Eye (tissue), 1 donor: ENCODE data around the gene C5AR2.
"Not testable (repeated sequence)": the region's sequence is repeated elsewhere in the genome, so short reads cannot be mapped to it uniquely, and the experiment has no call there.

Source experiments
- DNase-seq: peaks from one replicate; pipeline ENCODE4 v3.0.0-alpha.2; 2015

The C5AR2 gene

DNA sequence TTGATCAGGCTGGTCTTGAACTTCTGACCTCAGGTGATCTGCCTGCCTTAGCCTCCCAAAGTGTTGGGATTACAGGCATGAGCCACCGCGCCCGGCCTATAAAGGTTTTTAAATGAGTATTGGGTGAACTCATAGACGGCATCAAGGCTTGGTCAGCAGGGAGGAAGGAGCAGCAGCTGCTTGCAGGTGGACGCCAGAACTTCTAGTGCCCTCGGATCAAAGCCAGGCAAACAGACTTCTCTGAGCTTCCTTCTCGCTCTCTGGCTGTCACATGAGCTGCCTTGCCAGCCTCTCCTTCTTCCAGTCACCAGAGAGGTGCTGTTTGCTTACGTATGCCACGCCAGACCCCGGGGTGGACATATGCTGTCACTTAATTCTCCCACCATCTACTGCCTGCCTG lies 33.5 kb downstream of the C5AR2 start:
- DNase-seq, result not testable (repeated sequence)

- peak; percentile 41 for DNase-seq
Measured at GRCh38 chr19:47370045-47370611, 38.2 kb downstream of the C5AR2 start.

- no peak for DNase-seq
Measured at GRCh38 chr19:47371261-47371660, 39.3 kb downstream of the C5AR2 start.

DNA sequence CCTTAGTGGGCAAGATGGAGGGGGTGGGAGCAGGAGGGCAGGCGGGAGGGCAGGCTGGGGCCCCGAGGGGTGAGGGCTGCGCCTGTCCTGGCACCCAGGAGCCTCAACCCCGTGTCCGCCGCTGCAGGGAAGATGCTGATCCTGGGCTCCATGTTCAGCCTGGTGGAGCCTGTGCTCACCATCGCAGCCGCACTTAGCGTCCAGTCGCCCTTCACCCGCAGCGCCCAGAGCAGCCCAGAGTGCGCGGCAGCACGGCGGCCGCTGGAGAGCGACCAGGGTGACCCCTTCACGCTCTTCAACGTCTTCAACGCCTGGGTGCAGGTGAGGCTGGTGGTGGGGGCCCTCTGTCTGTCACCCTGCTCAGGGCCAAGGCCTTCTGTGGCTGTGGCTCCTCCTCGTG lies 40.6 kb downstream of the C5AR2 start:
- no peak for DNase-seq

GRCh38 chr19:47373246-47374240 lies 41.6 kb downstream of the C5AR2 start:
- DNase-seq, result no peak

DNA sequence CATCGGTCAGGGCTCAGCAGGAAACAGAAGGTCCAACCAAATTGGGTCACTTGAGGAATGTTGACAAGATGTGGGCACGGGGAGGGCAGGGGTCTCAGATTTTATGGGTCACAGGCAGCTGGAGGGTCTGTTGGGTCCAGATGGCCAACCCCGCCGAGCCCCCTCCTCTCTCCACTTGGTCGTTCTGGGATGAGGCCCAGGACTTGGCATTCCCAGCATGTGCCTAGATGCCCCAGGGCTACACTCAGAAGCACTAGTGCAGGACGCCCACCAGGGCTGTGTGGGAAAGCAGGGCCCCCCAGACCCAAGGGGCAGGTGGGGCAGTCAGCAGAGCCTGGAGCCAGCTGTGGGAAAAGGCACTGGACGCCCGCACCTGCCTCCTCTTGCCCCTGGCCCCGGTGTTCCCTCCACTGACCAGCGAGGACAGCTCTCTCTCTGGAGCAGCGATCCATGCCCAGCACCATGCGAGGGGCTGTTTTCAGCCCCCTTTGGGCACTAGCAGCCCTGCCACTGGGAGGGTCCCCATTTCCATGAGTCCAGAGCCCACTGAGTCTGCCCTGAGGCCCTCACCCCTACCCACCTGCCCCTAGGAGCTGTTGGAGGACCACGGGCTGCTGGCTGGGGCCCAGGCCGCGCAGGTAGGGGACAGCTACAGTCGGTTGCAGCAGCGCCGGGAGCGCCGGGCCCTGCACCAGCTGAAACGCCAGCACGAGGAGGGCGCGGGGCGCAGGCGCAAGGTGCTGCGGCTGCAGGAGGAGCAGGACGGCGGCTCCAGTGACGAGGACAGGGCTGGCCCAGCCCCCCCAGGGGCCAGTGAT lies 43.1 kb downstream of the C5AR2 start:
- DNase-seq, result no peak

GRCh38 chr19:47375694-47376588 lies 44.0 kb downstream of the C5AR2 start:
- no peak for DNase-seq

DNA sequence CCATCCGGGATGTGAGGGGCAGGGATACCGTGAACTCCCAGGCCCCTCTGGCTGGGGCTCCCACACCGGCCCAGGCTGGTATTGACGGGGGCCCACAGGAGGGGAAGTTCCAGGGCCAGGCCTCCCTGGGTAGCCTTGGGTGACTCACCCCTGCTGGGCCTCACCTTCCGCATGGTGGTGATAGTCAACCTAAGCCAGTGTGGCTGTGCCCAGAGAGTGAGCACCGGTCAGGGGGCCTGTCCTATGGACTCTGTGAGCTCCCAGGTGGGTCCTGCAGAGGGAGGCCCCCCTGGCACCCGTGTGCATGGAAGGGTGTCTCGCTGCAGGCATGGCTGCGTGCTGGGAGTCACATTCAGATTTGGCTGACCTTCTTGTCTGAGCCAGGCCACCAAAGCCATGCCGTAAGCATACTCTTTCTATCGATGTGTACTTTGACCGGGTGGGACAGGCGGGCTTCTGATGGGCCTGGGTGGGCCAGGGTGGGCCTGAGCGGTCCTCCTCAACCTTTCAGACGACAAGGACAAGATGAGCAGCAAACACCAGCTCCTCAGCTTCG lies 44.7 kb downstream of the C5AR2 start:
- no peak for DNase-seq

GRCh38 chr19:47377208-47377701 lies 45.3 kb downstream of the C5AR2 start:
- no peak for DNase-seq

DNA sequence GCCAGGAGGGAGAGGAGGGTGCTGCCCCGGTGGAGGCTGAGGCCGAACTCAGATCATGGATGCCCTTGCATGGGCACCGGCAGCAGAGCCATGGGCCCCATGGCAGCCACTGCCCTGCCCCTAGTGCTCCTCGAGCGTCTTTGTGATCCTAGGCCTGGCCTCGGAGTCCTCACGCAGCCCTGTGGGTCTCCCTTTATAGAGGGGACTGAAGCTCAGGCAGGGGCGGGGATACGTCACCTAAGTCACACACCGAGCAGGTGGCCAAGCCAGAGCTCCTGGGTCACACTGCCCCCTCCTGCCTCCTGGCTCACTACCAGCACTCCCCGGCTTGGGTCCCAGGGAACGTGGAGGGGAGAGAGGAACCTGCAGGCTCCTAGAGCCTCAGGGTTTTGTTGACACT lies 45.8 kb downstream of the C5AR2 start:
- no peak for DNase-seq

DNA sequence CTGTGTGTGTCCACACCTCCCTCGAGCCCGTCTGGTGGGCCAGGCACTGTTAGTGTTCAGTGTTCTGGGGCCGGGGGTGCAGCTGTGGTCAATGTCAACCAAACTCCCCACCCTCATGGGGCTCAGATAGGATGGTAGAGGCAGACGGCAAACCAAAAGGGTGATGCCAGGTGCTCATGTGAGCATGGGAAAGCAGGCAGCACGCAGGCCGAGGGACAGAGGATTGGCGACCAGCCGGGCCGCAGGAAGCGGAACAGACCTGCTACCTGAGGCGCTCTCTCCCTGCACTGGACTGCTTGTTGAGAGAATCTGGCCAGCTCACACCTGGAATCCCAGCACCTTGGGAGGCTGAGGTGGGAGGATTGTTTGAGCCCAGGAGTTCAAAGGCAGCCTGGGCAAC lies 46.3 kb downstream of the C5AR2 start:
- DNase-seq, result no peak

DNA sequence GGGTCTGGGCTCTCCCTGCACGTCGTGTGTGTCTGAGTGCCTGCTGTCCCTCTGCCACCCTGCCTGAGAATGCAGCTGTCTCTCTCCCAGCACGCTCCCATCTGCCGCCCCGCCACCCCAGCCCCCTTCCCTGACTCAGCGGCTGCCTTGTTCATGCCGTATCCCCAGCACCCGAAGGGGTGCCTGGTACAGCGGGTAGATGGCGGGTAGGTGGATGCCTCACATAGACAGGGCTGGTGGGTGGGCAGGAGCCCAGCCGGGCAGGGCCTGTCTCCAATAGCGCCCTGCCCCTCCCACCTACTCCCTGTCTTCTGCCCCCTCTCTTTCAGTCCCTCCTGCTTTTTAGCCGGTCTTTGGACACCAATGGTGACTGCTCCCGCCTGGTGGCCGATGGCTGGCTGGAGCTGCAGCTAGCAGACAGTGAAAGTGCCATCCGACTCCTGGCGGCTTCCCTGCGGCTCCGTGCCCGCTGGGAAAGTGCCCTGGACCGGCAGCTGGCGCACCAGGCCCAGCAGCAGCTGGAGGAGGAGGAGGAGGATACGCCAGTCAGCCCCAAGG lies 47.5 kb downstream of the C5AR2 start:
- DNase-seq, result peak; percentile 55

DNA sequence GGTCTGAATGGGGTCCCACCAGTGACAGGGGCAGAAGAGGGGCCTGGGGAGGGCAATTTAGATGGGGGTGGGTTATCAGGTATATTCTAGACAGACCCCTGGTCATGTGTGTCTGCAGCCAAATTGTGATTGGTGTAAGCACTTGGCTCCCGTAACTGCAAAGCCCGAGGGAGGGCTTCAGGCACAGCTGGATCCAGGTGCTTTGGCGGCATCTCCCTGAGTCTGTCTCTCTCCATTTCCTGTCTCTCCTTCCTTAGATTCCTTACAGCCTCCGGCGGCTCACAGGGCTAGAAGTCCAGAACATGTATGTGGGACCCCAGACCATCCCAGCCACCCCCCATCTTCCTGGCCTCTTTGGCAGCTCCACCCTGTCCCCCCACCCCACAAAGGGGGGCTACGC lies 48.6 kb downstream of the C5AR2 start:
- DNase-seq, result no peak

GRCh38 chr19:47381121-47381520 lies 49.1 kb downstream of the C5AR2 start:
- no peak for DNase-seq

- DNase-seq, result no peak
Measured at GRCh38 chr19:47381653-47382279, 49.8 kb downstream of the C5AR2 start.

- not testable (repeated sequence) for DNase-seq
Measured at GRCh38 chr19:47383890-47384289, 51.9 kb downstream of the C5AR2 start.

DNA sequence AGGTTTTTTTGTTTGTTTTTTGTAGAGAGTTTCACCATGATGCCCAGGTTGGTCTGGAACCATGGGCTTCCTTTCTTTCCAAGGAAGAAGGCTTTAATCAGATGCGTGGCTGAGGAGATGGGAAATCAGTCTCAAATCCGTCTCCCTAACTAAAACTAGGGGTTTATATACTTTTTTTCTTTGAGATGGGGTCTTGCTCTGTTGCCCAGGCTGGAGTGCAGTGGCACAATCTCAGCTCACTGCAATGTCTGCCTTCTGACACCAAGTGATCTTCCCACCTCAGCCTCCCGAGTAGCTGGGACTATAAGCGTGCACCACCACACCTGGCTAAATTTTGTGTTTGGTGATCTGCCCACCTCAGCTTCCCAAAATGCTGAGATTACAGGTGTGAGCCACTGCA lies 52.6 kb downstream of the C5AR2 start:
- DNase-seq, result not testable (repeated sequence)

- DNase-seq, result not testable (repeated sequence)
Measured at GRCh38 chr19:47386582-47386981, 54.6 kb downstream of the C5AR2 start.

DNA sequence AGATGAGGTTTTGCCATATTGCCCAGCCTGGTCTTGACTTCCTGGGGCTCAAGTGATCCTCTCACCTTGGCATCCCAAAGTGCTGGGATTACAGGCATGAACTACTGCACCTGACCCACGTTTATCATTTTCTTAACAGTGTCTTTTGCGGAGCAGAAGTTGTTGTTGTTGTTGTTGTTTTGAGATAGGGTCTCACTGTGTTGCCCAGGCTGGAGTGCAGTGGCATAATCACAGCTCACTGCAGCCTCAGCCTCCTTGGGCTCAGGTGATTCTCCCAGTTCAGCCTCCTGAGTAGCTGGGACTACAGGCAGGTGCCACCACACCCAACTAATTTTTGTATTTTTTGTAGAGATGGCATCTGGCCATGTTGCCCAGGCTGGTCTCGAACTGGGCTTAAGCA lies 55.6 kb downstream of the C5AR2 start:
- DNase-seq, result not testable (repeated sequence)

- DNase-seq, result not testable (repeated sequence)
Measured at GRCh38 chr19:47388721-47389120, 56.7 kb downstream of the C5AR2 start.

- no peak for DNase-seq
Measured at GRCh38 chr19:47389150-47389556, 57.2 kb downstream of the C5AR2 start.
